GM19438 (cell line): ENCODE results near the gene CUL4B.
A peak's percentile ranks its signal among the peaks of the same experiment; 100 is the strongest.
"Not testable (repeated sequence)": the region's sequence is repeated elsewhere in the genome, so short reads cannot be mapped to it uniquely, and the experiment has no call there.

Experiments used
- ATAC-seq: cut with Tn5 transposase; IDR thresholded peaks from one replicate; pipeline ENCODE4 v1.9.1; 2021; ENCODE audit warnings: low read depth; ENCODE audit not compliant: unreplicated experiment

The CUL4B gene

GRCh38 chrX:120534413-120535205, 26.2 kb downstream of the CUL4B start:
- ATAC-seq = no peak

GRCh38 chrX:120522820-120523219, 37.9 kb downstream of the CUL4B start:
- no peak for ATAC-seq

GRCh38 chrX:120517936-120518335, 42.8 kb downstream of the CUL4B start:
- no peak for ATAC-seq

- no peak for ATAC-seq
Observed at GRCh38 chrX:120514236-120514635, 46.5 kb downstream of the CUL4B start.

- no peak for ATAC-seq
Observed at GRCh38 chrX:120512627-120513026, 48.1 kb downstream of the CUL4B start.

GRCh38 chrX:120512222-120512621, 48.5 kb downstream of the CUL4B start:
- ATAC-seq = no peak

- no peak for ATAC-seq
Observed at GRCh38 chrX:120504569-120504968, 56.2 kb downstream of the CUL4B start.

GRCh38 chrX:120499301-120500072, 61.3 kb downstream of the CUL4B start:
- no peak for ATAC-seq

- not testable (repeated sequence) for ATAC-seq
Observed at GRCh38 chrX:120490119-120490518, 70.6 kb downstream of the CUL4B start.

- no peak for ATAC-seq
Observed at GRCh38 chrX:120486786-120487185, 74.0 kb downstream of the CUL4B start.

- peak; percentile 72 for ATAC-seq
Observed at GRCh38 chrX:120485638-120486520, 74.9 kb downstream of the CUL4B start.

GRCh38 chrX:120485315-120485637, 75.5 kb downstream of the CUL4B start:
- ATAC-seq = no peak

GRCh38 chrX:120477453-120477852, 83.3 kb downstream of the CUL4B start:
- ATAC-seq = no peak

GRCh38 chrX:120476714-120477113, 84.0 kb downstream of the CUL4B start:
- ATAC-seq = no peak

- not testable (repeated sequence) for ATAC-seq
Observed at GRCh38 chrX:120475447-120475846, 85.3 kb downstream of the CUL4B start.
